HG03469 (cell line): ENCODE results near the gene CHRNA1.

Experiments used
- ATAC-seq: cut with Tn5 transposase; IDR thresholded peaks from one replicate; pipeline ENCODE4 v1.9.1; 2021; ENCODE audit warnings: mild to moderate bottlenecking, moderate library complexity, moderate number of reproducible peaks; ENCODE audit not compliant: unreplicated experiment

Gene CHRNA1

DNA sequence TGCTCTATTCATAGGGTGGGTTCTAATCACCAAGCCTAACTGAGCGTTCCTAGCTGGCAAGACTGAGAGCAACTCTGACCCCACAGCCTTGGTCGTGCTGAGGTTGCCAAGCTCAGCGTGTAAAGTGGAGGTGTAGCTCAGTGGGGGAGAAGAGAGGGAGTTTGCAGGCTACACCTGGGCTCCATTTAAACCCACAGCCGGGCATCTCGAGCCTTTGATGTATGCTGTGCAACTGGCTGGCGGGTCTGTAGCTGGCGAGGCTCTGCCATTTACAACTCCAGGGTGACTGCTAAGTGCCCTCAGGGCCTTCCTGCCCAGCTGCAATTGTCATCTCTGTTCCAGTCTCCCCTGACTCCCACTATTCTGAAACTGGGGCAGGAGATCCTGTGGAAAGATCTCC lies 20.0 kb upstream of the CHRNA1 start:
- no peak for ATAC-seq

GRCh38 chr2:174781996-174782395 lies 17.7 kb upstream of the CHRNA1 start:
- no peak for ATAC-seq

- no peak for ATAC-seq
Observed at GRCh38 chr2:174781298-174781697, 17.0 kb upstream of the CHRNA1 start.

- no peak for ATAC-seq
Observed at GRCh38 chr2:174780856-174781255, 16.6 kb upstream of the CHRNA1 start.

GRCh38 chr2:174780191-174780840 lies 16.0 kb upstream of the CHRNA1 start:
- no peak for ATAC-seq

DNA sequence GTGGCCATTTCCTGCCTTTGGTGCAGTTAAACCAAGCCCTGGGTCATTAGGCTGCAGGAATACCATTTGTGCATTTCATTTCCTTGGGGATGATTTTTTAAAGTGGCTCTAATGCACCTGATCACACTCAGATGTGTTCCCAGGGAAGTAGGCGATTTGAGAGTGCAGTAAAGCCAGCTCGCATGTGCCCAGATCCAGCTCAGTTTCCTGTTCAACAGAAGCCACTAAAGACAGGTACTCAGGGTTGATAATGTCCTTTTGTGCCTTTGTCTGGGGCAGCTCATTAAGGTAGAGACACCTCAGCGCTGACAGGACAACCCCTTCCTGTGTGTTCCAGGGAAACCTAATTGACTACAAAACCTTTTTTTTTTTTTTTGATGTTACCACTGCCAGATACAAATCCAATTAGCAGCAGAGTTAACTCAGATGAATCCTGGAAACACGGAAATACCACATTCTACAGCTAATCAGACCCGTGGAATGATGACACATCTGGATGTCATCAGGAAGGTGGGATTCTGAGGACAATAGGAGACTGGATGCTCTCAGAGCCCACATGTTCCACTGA lies 15.2 kb upstream of the CHRNA1 start:
- ATAC-seq, result no peak

- ATAC-seq, result peak; percentile 55
Observed at GRCh38 chr2:174778085-174778981, 14.1 kb upstream of the CHRNA1 start.

- no peak for ATAC-seq
Observed at GRCh38 chr2:174777347-174778084, 13.2 kb upstream of the CHRNA1 start.

DNA sequence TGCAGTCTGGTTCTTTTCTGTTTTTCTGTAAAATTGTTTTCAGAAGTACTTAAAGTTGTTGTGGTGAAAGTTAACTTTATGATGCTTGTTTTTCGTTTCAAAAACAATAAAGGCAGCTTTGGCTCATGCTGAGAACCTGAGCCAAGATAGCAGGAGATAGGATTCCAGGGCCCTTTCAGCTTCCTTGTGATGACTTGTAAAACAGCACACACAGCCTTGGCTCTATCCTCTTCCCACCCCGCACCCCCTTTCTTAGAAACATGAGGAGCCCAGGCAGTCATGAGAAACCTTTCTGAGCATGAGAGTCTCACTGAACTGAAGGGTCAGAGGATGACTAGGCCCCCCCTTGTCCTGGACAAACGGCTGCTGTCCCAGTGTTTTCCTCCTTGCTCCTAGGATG lies 12.4 kb upstream of the CHRNA1 start:
- ATAC-seq, result no peak

- no peak for ATAC-seq
Observed at GRCh38 chr2:174776223-174776622, 12.0 kb upstream of the CHRNA1 start.

GRCh38 chr2:174775571-174775980 lies 11.3 kb upstream of the CHRNA1 start:
- no peak for ATAC-seq

DNA sequence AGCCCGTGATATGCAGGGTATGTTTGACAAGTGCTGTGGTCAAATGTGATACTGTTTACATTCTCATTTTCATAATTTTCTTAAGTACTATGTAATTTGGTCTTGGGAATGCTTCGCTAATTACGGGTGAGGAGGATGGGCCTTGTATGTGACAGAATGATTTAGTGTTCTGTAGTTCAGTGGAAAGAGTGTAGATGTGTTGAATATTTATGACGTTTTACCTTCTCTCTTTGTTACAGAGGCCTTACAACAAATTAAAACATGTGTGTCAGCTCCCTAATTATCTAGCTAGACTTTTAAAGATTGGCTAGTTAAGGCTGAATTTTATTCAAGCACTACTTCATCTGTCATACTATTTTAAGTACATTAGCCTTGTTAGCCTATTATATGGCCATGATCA lies 10.6 kb upstream of the CHRNA1 start:
- ATAC-seq, result no peak

GRCh38 chr2:174773215-174773614 lies 8.9 kb upstream of the CHRNA1 start:
- ATAC-seq, result no peak

GRCh38 chr2:174772472-174772801 lies 8.2 kb upstream of the CHRNA1 start:
- no peak for ATAC-seq

DNA sequence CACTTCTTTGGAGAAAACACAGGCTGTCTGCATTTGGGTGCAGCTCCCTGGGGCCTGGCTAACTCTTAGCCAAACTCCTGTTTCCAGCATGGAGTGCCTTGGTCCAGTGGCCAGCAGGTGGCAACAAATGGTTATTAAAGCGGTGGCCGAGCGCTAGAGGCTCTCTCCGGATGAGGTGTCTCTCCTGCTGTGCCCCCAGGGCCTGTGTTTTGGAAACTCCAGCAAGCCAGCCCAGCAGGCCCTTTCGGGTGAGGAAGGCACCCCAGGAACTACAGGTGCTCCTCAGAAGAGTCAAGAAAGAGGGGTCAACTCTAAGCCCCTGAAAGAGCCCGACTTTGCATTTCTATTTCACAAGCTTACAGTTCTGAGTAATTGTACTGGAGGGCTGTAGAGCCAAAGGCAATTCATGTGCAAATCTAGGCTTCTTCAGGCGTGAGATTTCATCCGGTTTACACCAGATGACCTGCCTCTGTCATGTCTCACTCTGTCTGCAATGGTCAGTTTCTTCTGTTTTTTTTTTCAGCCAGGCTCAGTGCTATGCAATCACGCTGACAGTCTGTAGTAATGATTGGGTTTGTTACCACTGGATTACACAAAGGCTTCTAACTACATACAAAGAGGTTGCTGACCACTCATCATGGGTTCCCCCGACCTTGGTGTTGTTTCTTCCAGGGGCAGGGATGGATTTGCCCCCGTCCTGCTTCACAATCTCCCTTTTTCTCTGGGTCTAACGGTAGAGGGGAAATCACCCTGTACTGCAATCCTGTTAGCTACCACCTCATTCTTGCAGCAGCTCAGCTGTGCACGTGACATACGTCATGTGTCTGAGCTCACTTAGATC lies 7.6 kb upstream of the CHRNA1 start:
- peak; percentile 50 for ATAC-seq

GRCh38 chr2:174771136-174771535 lies 6.9 kb upstream of the CHRNA1 start:
- no peak for ATAC-seq

DNA sequence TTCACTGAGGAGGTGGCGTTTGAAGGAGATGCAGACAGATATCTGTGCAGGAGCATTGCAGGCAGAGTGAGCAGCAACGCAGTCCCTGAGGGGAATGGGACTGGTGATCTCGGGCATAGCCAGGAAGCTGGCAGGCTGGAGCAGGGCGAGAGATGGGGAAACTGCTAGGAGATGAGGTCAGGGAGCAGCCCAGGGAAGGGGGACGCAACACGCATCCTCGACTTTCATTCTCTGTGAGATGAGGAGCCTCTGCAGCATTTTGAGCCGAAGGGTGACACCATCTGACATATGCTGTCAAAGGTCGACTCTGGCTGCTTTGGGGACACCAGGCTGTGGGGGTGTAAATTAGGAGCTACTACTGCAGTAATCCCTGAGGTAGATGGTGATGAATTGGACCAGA lies 4.3 kb upstream of the CHRNA1 start:
- no peak for ATAC-seq

DNA sequence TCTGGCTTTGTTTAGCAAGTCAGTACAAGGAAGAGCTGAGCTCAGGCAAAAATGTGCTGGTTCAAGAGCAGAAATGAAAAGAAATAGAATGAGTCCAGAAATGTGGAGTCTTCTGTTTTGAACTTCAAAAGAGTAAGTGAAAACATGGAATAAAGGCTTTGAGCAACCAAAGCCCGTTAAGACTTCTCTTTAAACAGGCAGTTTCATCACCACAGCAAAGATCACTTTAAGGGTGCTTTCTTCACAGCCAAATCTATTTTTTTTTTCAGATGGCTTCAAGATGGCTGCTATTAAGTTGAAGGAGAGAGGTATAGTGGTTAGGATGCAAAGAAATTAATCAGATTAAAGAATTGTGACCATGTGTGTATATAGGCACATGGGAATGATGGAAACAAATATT lies 2.0 kb upstream of the CHRNA1 start:
- ATAC-seq, result no peak

GRCh38 chr2:174765576-174765975 lies 1.3 kb upstream of the CHRNA1 start:
- no peak for ATAC-seq

GRCh38 chr2:174763780-174764179 lies 492 bp downstream of the CHRNA1 start:
- no peak for ATAC-seq

- no peak for ATAC-seq
Observed at GRCh38 chr2:174762464-174762863, 1.8 kb downstream of the CHRNA1 start.
